Measurements from ENCODE around the gene PKP4.

DNA sequence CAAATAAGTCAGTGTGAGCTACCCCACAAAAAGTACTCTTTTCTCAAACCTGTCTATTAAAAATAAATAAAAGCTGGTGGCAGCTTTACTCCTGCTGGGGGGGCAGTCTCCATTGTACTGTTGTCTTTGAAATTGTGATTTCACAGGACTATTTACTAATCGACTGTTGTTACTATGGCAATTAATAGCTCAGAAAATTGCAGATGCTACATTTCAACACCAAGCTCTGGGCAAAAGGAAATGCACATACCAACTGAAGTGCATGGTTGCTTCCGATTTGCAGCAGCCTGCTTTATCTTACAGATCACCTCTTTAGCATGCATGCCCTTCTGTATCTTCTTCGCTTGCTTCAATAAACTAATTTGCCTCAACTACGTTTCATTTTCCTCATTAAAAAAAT lies 220.8 kb downstream of the PKP4 start:
- no peak for TF ChIP-seq ELF1 (IDR thresholded peaks at IDR 0.05; ENCODE audit: borderline replicate concordance, low read depth)
- no peak for TF ChIP-seq POLR2A (IDR thresholded peaks at IDR 0.05; ENCODE audit: borderline replicate concordance, extremely low read depth, insufficient read depth, insufficient read length)
- TF ChIP-seq, protein P1, sequence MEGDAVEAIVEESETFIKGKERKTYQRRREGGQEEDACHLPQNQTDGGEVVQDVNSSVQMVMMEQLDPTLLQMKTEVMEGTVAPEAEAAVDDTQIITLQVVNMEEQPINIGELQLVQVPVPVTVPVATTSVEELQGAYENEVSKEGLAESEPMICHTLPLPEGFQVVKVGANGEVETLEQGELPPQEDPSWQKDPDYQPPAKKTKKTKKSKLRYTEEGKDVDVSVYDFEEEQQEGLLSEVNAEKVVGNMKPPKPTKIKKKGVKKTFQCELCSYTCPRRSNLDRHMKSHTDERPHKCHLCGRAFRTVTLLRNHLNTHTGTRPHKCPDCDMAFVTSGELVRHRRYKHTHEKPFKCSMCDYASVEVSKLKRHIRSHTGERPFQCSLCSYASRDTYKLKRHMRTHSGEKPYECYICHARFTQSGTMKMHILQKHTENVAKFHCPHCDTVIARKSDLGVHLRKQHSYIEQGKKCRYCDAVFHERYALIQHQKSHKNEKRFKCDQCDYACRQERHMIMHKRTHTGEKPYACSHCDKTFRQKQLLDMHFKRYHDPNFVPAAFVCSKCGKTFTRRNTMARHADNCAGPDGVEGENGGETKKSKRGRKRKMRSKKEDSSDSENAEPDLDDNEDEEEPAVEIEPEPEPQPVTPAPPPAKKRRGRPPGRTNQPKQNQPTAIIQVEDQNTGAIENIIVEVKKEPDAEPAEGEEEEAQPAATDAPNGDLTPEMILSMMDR (IDR thresholded peaks at IDR 0.05 in 2 of 3, conservative IDR thresholded peaks at IDR 0.05 in 1 of 3; ENCODE audit: borderline replicate concordance in 1 of 3, insufficient read depth in 1 of 3, low read depth in 2 of 3, low read length in 2 of 3) = no peak
- no peak for TF ChIP-seq EZH2 (IDR thresholded peaks at IDR 0.05)
- TF ChIP-seq EGR1 (IDR thresholded peaks at IDR 0.05; ENCODE audit: low read depth) = no peak
- TF ChIP-seq, protein P2, sequence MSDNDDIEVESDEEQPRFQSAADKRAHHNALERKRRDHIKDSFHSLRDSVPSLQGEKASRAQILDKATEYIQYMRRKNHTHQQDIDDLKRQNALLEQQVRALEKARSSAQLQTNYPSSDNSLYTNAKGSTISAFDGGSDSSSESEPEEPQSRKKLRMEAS (IDR thresholded peaks at IDR 0.05) = no peak
- TF ChIP-seq RAD21 (IDR thresholded peaks at IDR 0.05; ENCODE audit: low read depth) = no peak
- TF ChIP-seq, protein P3, sequence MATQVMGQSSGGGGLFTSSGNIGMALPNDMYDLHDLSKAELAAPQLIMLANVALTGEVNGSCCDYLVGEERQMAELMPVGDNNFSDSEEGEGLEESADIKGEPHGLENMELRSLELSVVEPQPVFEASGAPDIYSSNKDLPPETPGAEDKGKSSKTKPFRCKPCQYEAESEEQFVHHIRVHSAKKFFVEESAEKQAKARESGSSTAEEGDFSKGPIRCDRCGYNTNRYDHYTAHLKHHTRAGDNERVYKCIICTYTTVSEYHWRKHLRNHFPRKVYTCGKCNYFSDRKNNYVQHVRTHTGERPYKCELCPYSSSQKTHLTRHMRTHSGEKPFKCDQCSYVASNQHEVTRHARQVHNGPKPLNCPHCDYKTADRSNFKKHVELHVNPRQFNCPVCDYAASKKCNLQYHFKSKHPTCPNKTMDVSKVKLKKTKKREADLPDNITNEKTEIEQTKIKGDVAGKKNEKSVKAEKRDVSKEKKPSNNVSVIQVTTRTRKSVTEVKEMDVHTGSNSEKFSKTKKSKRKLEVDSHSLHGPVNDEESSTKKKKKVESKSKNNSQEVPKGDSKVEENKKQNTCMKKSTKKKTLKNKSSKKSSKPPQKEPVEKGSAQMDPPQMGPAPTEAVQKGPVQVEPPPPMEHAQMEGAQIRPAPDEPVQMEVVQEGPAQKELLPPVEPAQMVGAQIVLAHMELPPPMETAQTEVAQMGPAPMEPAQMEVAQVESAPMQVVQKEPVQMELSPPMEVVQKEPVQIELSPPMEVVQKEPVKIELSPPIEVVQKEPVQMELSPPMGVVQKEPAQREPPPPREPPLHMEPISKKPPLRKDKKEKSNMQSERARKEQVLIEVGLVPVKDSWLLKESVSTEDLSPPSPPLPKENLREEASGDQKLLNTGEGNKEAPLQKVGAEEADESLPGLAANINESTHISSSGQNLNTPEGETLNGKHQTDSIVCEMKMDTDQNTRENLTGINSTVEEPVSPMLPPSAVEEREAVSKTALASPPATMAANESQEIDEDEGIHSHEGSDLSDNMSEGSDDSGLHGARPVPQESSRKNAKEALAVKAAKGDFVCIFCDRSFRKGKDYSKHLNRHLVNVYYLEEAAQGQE (IDR thresholded peaks at IDR 0.05; ENCODE audit: low read depth) = no peak
- TF ChIP-seq SIN3A (IDR thresholded peaks at IDR 0.05; ENCODE audit: low read depth) = no peak
- TF ChIP-seq CEBPB (IDR thresholded peaks at IDR 0.05; ENCODE audit: low read depth) = no peak
- no peak for TF ChIP-seq CBX3 (IDR thresholded peaks at IDR 0.05; ENCODE audit: low read depth)

All from HCT116 (cell line).